HPDE6-E6E7 (cell line): ENCODE data around the gene ZNF839.

ENCODE experiments used
- DNase-seq: peaks from one replicate; pipeline ENCODE4 v3.0.0; 2011; ENCODE audit warnings: missing footprints; ENCODE audit errors: extremely low spot score

ZNF839 gene

DNA sequence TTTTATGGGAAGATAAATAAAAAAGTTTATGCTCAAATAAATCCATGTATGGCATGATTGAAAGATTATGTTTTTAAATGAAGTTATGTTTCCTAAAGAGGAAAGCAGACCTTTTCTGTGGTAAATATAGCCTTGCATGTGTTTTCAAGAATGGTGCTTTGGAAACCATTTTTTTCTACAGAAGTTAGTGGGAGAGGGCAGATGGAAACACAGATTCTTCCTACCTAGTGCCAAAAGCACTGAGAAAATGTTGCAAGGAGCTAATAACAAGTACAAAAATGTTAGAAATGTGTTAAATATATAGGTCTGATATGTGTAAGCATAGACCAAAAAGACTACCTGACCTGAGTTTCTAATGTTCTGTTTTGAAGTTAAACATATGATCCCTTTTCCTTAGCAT lies 67.5 kb downstream of the ZNF839 start:
- no peak for DNase-seq

DNA sequence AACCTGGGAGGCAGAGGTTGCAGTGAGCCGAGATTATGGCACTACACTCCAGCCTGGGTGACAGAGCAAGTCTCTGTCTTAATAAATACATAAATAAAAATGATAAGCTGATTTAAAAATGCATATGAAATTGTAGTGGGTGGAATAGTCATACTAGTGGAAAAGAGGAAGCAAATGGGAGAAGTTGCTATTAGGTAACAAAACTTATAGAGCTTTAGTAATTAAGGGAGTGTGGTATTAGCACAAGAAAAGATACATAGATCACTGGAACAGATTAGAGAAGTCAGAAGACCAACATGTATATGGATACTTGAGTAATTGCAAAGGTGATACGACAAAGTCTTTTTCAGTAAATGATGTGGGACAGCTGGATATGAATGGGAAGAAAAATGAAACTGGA lies 69.7 kb downstream of the ZNF839 start:
- DNase-seq, result no peak

DNA sequence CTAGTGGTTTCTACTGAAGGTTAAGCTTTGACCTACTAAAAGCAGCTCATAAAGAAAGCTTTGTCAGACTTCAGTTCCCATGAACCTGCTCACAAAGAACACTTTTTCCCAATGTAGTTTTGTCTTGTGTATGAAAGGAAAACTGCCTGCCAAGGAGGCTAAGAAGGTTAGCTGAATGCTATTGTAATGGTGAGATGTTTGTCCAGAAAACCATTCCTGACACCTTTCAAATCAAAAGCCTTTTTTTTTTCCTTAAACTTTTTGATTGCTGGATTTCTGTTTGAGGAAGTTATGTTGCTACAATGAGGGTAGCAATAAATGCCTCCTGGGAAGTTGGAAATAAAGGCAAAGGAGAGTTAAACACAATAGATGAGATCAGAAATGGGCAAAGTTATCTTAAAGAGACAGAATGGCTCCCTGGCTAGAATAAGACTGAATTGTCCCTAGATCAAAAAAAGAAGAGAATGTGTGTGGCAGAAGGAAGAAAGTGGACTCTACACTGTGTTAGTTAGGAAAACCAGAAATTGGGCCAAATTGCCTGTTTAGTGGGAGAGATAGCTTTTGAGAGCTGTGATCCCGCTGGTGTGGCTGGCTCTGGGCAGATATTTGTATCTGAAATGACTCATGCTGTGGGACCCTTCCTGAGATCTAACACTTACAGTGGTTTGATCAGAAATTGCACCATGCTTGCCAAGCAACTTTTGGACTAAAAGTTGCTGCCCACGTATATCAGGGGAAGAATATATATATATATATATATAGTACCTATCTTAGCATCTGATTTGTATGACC lies 70.7 kb downstream of the ZNF839 start:
- no peak for DNase-seq
